ENCODE measurements around the gene VKORC1. TPM values are rescaled to one million over a fixed set of nuclear protein-coding genes. Genes with fewer than 3 reads are reported as not detected.

Gene VKORC1
- total RNA-seq, 4 donors from 2014 or later, result 20.1 to 35.9 (median 32.9) TPM

DNA sequence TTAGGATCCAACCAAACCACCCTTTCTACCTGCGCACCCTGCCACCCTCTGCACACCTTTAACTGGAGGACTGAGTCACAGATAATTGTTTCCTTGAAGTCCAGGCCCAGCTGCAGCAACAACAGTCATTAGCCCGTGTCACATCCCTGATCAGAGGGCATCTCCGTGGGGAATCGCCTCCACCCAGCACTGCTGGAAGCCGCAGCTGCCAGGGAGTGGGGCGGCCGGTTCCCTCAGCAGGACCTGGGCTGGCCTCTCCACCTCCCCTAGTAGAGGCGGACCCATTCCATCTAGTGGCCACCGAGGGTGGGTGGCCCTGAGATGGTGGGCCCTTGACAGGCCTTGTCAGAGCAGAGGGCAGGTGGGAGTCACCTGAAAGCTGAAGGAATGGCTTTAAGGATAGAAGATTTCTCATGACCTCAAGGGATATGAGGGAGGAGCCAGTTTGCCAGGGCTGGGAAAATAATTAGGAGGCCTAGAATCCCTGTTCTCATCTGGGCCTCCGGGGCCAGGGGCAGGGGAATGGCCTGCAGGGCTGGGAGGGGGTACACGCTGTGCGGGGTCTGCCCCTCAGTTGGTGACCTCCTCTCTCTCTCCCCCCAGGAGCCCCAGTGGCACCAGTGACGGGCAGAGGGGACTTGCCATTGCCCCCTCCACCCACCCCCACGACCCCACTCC is 12.1 kb downstream of the VKORC1 start:
- peaks cover 0 to 41% of the 10 kb centered on the region in 2 donors for H3K36me3 ChIP-seq
- no peaks in the 10 kb centered on the region for H3K4me1 ChIP-seq
- H3K27me3 ChIP-seq, result no peaks in the 10 kb centered on the region
- DNase-seq, result no peak
- intact Hi-C loops (cut with DNase I; ENCODE audit: low total_unique reads), result no loop called here
- no peak for ATAC-seq
- TF ChIP-seq, protein P1, sequence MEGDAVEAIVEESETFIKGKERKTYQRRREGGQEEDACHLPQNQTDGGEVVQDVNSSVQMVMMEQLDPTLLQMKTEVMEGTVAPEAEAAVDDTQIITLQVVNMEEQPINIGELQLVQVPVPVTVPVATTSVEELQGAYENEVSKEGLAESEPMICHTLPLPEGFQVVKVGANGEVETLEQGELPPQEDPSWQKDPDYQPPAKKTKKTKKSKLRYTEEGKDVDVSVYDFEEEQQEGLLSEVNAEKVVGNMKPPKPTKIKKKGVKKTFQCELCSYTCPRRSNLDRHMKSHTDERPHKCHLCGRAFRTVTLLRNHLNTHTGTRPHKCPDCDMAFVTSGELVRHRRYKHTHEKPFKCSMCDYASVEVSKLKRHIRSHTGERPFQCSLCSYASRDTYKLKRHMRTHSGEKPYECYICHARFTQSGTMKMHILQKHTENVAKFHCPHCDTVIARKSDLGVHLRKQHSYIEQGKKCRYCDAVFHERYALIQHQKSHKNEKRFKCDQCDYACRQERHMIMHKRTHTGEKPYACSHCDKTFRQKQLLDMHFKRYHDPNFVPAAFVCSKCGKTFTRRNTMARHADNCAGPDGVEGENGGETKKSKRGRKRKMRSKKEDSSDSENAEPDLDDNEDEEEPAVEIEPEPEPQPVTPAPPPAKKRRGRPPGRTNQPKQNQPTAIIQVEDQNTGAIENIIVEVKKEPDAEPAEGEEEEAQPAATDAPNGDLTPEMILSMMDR (IDR thresholded peaks at IDR 0.05 in 4 of 5, conservative IDR thresholded peaks at IDR 0.05 in 1 of 5), result no peak
- no peak for TF ChIP-seq POLR2A (IDR thresholded peaks at IDR 0.05)
- in situ Hi-C loops (cut with MboI; ENCODE audit: low sequenced_read_pairs in 4 of 4), result loop anchor here in 1 of 4 donors (25.0 kb wide), 1 partner anchor 95 kb away; the partner anchor contains the start of gene HSD3B7
- H3K4me3 ChIP-seq, result no peak overlapping the region
- no peak overlapping the region for H3K27ac ChIP-seq
- no peaks in the 10 kb centered on the region for H3K9me3 ChIP-seq

DNA sequence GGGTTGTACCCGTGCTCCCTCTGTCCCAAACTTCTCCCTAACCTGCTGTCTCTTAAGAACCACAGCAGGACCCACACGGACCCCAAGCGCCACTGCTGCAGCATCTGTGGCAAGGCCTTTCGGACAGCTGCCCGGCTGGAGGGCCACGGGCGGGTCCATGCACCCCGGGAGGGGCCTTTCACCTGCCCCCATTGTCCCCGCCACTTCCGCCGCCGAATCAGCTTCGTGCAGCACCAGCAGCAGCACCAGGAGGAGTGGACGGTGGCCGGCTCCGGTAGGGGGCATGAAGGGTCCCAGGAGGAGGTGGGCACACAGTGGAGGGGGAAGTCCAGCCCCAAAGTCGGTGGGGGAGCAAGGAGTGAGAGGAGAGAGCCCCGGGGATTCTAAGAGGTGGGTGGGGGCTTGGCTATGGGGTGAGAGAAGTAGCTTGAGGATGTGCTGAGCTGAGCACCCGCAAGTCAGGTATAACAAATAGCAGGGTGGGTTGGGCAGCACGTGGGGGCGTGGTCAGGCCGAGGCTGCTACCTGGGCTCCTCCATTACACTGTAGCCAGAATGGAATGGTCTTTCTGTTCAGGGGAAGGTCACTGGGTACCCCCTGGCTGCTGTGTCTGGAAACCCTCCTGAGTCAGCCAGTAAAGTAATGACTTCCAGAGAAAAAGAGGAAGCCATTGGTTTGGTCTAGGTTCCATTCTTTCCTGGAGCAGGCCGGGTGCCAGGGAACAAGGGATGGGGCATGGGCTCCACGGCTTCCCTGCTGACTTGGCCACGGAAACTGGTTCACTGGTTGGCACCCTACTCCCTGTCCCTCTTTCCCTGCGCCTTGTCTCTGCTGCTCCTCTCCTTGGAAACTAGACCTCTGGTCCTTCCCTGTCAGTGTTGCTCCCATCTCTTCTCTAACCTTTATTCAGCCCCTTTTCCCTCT is 12.9 kb downstream of the VKORC1 start:
- DNase-seq, result no peak
- no peaks in the 10 kb centered on the region for H3K4me1 ChIP-seq
- in situ Hi-C loops (cut with MboI; ENCODE audit: low sequenced_read_pairs in 4 of 4), result loop anchor here in 1 of 4 donors (25.0 kb wide), 1 partner anchor 94 kb away; the partner anchor contains the start of gene HSD3B7
- no peak overlapping the region for H3K4me3 ChIP-seq
- H3K9me3 ChIP-seq, result no peaks in the 10 kb centered on the region
- H3K27me3 ChIP-seq, result no peaks in the 10 kb centered on the region
- intact Hi-C loops (cut with DNase I; ENCODE audit: low total_unique reads), result no loop called here
- no peak for ATAC-seq
- TF ChIP-seq, protein P1 (IDR thresholded peaks at IDR 0.05 in 4 of 5, conservative IDR thresholded peaks at IDR 0.05 in 1 of 5), result no peak
- TF ChIP-seq POLR2A (IDR thresholded peaks at IDR 0.05), result no peak
- no peak overlapping the region for H3K27ac ChIP-seq
- H3K36me3 ChIP-seq, result peaks cover 0 to 49% of the 10 kb centered on the region in 2 donors

DNA sequence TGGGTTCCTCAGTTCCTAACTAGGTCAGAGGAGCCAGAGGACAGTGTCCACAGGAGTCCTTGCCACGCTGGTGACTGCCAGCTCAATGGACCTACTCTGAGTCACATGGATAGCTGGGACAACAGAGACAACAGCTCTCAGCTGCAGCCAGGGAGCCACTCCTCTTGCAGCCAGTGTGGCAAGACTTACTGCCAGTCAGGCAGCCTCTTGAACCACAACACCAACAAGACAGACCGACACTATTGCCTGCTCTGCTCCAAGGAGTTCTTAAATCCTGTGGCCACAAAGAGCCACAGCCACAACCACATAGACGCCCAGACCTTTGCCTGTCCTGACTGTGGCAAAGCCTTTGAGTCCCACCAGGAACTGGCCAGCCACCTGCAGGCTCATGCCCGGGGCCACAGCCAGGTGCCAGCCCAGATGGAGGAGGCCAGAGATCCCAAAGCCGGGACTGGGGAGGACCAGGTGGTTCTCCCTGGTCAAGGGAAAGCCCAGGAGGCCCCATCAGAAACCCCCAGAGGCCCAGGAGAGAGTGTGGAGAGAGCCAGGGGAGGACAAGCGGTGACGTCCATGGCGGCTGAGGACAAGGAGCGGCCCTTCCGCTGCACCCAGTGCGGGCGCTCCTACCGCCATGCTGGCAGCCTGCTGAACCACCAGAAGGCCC is 13.7 kb downstream of the VKORC1 start:
- DNase-seq (no peak), ATAC-seq (no peak)
- H3K9me3 ChIP-seq, result no peaks in the 10 kb centered on the region
- no peak overlapping the region for H3K4me3 ChIP-seq
- H3K4me1 ChIP-seq, result peaks cover 0 to under 1% of the 10 kb centered on the region in 2 donors
- in situ Hi-C loops (cut with MboI; ENCODE audit: low sequenced_read_pairs in 4 of 4), result loop anchor here in 1 of 4 donors (25.0 kb wide), 1 partner anchor 94 kb away; the partner anchor contains the start of gene HSD3B7
- H3K36me3 ChIP-seq, result peaks cover 0 to 55% of the 10 kb centered on the region in 2 donors
- no peak overlapping the region for H3K27ac ChIP-seq
- intact Hi-C loops (cut with DNase I; ENCODE audit: low total_unique reads), result no loop called here
- TF ChIP-seq, protein P1 (IDR thresholded peaks at IDR 0.05 in 4 of 5, conservative IDR thresholded peaks at IDR 0.05 in 1 of 5), result no peak
- TF ChIP-seq POLR2A (IDR thresholded peaks at IDR 0.05), result no peak
- H3K27me3 ChIP-seq, result no peaks in the 10 kb centered on the region

DNA sequence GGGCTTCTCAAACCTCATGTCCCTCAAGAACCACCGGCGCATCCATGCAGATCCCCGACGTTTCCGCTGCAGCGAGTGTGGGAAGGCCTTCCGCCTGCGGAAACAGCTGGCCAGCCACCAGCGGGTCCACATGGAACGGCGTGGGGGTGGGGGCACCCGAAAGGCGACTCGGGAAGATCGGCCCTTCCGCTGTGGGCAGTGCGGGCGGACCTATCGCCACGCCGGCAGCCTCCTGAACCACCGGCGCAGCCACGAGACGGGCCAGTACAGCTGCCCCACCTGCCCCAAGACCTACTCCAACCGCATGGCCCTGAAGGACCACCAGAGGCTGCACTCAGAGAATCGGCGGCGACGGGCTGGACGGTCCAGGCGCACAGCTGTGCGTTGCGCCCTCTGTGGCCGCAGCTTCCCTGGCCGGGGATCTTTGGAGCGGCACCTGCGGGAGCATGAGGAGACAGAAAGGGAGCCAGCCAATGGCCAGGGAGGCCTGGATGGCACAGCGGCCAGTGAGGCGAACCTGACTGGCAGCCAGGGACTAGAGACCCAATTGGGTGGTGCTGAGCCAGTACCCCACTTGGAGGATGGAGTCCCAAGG is 14.5 kb downstream of the VKORC1 start:
- Histone ChIP-seq H3K27ac (no peak overlapping the region), H3K36me3 (peaks cover 0 to 55% of the 10 kb centered on the region in 2 donors), H3K9me3 (no peaks in the 10 kb centered on the region), H3K4me1 (peaks cover 5 to 8% of the 10 kb centered on the region in 2 donors), H3K27me3 (no peaks in the 10 kb centered on the region), H3K4me3 (no peak overlapping the region)
- no peak for ATAC-seq
- no peak for DNase-seq
- in situ Hi-C loops (cut with MboI; ENCODE audit: low sequenced_read_pairs in 4 of 4), result loop anchor here in 1 of 4 donors (25.0 kb wide), 1 partner anchor 93 kb away; the partner anchor contains the start of gene HSD3B7
- TF ChIP-seq, protein P1 (IDR thresholded peaks at IDR 0.05 in 4 of 5, conservative IDR thresholded peaks at IDR 0.05 in 1 of 5), result no peak
- no peak for TF ChIP-seq POLR2A (IDR thresholded peaks at IDR 0.05)
- intact Hi-C loops (cut with DNase I; ENCODE audit: low total_unique reads), result no loop called here
